NB4 (cell line): ENCODE data around the gene MAEL.

ENCODE experiments used
- DNase-seq: peaks from one replicate; pipeline ENCODE4 v3.0.0; 2010; ENCODE audit warnings: low read depth
- H3K4me3 ChIP-seq: one replicate; pipeline ENCODE4 v1.5.1; 2011; ENCODE audit warnings: mild to moderate bottlenecking, low read depth, low read length, moderate library complexity
- MYC ChIP-seq: IDR thresholded peaks from 2 replicates; pipeline ENCODE4 v1.6.1; 2011; ENCODE audit warnings: low read depth, low read length
- POLR2A ChIP-seq: IDR thresholded peaks from 2 replicates; pipeline ENCODE4 v1.6.1; 2011; ENCODE audit warnings: mild to moderate bottlenecking; ENCODE audit not compliant: insufficient read length; ENCODE audit errors: extremely low read depth
- TF ChIP-seq, protein P1 (sequence below): IDR thresholded peaks from 2 replicates; pipeline ENCODE4 v1.6.1; 2011; ENCODE audit warnings: low read depth, low read length
- TF ChIP-seq, protein P2 (sequence below): IDR thresholded peaks from one replicate; pipeline ENCODE4 v1.5.1; 2012; ENCODE audit warnings: low read depth, low read length

Gene MAEL

DNA sequence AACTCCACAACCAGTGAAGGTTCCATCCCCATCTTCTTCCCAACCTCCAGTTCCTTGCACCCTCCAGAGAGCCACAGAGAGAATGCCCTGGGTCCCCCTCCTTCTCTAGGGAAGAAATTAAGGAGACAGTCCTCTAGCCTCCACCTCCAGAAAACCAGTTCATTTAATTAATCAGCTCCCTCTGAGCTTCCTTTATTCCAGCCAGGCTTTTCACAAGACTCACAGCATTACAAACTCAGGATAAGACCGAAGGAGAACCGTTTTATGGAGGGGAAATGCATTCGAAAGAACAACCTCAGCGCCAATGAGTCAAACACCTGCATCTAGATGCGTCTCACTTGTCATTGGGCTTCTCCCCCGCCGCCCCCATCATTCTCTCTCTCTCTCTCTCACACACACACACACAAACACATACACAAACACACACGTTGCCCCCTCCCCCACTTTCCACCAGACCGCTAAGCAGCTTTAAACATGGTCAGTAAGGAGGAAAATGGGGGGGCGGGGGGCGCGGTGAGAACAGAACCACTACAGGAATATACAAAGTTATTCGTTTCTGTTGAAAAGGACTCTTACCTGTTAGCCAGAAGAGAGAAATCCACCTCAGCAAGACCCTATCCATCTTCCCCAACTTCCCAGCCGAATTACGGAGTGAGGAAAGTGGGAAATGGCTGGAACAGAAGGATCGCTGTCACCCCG lies 14.3 kb upstream of the MAEL start:
- peak overlapping the region; percentile 55 for H3K4me3 ChIP-seq
- TF ChIP-seq, protein P1, sequence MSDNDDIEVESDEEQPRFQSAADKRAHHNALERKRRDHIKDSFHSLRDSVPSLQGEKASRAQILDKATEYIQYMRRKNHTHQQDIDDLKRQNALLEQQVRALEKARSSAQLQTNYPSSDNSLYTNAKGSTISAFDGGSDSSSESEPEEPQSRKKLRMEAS, result no peak
- TF ChIP-seq POLR2A, result no peak
- no peak for TF ChIP-seq MYC
- TF ChIP-seq, protein P2, sequence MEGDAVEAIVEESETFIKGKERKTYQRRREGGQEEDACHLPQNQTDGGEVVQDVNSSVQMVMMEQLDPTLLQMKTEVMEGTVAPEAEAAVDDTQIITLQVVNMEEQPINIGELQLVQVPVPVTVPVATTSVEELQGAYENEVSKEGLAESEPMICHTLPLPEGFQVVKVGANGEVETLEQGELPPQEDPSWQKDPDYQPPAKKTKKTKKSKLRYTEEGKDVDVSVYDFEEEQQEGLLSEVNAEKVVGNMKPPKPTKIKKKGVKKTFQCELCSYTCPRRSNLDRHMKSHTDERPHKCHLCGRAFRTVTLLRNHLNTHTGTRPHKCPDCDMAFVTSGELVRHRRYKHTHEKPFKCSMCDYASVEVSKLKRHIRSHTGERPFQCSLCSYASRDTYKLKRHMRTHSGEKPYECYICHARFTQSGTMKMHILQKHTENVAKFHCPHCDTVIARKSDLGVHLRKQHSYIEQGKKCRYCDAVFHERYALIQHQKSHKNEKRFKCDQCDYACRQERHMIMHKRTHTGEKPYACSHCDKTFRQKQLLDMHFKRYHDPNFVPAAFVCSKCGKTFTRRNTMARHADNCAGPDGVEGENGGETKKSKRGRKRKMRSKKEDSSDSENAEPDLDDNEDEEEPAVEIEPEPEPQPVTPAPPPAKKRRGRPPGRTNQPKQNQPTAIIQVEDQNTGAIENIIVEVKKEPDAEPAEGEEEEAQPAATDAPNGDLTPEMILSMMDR, result no peak
- peak; percentile 8 for DNase-seq

DNA sequence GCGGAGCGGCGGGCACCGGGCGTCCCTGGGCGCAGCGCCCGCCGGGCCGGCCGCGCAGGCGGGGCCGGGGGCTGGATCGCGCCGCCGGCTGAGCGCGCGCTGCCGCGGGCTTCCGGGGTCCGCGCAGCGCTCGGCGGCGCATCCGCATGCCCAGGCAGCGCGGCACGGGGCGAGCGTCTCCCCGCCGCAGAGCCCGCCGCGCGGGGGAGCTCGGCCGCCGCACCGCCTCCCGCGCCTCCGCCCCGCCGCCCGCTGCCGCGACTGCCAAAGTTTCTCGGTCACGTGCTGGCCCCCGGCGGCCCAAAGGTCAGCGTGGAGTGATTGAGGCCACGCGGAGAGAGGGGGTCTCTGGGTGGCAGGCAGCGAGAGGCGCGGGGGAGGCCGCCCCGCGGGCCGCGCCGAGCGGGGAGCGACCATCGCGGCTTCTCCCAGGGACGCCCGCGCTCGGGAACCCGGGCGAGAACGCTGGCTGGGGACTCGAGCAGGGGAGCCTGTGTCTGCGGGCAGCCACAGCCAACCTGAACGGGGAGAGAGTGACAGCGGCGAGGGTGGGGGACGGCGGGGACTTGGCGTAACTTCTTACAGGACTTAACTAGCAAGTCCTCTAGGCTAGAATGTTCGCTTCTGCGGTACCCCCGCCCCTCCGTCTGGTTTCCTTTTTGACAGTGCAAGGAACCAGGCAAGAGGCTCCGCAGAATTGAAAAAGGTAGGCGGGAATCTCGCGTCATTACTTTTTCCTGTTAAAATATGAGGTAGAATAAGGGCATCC lies 13.5 kb upstream of the MAEL start, which contains the start of gene ILDR2:
ILDR2 (minus strand) TSS at position 180 of the 769 bp plus-strand sequence. CDS start 272 bp downstream, outside the sequence.
- no peak for TF ChIP-seq POLR2A
- no peak for TF ChIP-seq MYC
- TF ChIP-seq, protein P1, result 0 out of 2 replicates have a peak, but pooled peaks have one; percentile 17
- TF ChIP-seq, protein P2, result no peak
- H3K4me3 ChIP-seq, result peak within 1 kb of the TSS; percentile 55
- peak; percentile 70 for DNase-seq

DNA sequence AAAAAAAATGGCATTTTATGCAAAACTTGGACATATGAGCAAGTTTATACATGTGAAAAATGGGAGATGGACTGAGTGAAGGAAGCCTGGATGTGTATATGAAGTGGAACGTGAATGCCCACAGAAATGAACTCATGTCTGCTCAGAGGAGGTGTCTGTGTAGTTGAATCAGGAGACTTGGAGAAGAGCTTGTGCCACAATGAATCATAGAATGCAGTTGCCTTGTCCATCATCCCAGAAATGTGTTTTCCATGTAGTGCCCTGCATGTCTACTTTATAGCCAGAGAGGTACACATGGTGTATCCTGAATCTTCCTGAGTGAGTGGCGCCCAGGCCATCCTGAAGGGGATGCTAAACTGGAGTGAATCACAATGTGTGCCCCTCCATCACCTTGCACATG lies 11.1 kb upstream of the MAEL start:
- TF ChIP-seq, protein P1, result no peak
- TF ChIP-seq POLR2A, result no peak
- TF ChIP-seq, protein P2, result no peak
- TF ChIP-seq MYC, result no peak
- no peak overlapping the region for H3K4me3 ChIP-seq
- DNase-seq, result no peak

DNA sequence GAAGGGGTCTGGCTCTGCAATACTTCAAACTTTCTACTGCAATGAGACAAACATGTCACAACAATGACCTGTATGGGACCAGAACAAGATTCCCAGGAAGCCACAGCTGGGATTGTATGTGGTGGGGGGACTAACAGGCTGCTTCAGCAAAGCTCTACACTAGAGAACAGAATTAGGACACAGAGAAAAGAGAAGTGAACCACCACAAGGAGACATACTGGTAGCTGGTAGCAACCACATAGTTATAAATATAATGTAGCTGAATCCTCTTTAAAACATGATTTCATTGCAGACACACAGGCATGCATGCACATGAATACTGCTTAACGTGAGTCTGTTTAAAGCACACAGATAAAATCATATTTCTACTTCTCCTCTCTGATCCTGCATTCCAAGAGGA lies 10.3 kb upstream of the MAEL start:
- no peak overlapping the region for H3K4me3 ChIP-seq
- no peak for DNase-seq
- no peak for TF ChIP-seq POLR2A

DNA sequence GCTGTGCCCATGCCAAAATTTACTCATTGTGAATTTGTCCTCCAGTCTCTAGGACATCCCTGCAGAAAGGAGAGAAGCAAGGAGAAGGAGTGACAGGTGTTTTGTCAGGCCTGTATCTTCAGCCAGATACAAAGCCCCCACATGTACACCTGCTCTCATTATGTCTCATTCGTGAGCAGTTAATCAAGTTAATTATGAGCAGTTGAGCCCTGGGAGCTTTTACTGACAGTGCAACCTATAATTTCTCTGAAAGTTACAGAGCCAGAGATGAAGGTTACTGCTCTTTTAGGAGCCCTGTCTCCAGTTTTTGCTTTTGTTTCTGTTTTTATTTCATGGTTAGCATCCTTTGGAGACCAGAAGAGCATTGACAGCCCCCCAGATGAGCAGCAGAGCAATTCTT lies 8.7 kb upstream of the MAEL start:
- TF ChIP-seq POLR2A (no peak), MYC (no peak)
- TF ChIP-seq, protein P2, result no peak
- TF ChIP-seq, protein P1, result no peak
- H3K4me3 ChIP-seq, result no peak overlapping the region
- no peak for DNase-seq

DNA sequence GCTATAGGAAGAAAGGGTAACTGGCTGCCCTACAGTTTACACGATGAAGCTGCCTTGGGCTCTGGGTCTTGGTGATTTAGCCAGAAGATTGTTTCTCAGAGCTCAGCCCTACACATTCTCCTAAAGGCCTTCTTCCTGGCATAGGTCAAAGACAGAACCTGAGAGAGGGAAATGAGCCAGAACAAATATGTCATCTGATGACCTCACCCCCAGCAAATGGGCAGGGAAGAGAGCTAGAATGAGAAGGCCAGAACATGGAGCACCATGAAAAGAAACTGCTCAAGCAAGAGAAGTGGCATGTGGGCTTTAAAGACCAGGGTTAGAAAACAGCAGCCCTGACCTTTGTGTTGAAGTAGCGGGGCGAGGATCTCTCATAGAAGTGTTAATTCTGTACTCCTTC lies 8.3 kb upstream of the MAEL start:
- TF ChIP-seq, protein P1, result no peak
- TF ChIP-seq, protein P2, result no peak
- TF ChIP-seq MYC, result no peak
- no peak for TF ChIP-seq POLR2A
- no peak for DNase-seq
- no peak overlapping the region for H3K4me3 ChIP-seq
